Measurements from ENCODE around the gene DTNB. TPM values are rescaled to one million over a fixed set of nuclear protein-coding genes. Genes with fewer than 3 reads are reported as not detected.

Gene DTNB
- total RNA-seq, 4 donors from 2014 or later: 3.9 to 8.7 (median 4.4) TPM

DNA sequence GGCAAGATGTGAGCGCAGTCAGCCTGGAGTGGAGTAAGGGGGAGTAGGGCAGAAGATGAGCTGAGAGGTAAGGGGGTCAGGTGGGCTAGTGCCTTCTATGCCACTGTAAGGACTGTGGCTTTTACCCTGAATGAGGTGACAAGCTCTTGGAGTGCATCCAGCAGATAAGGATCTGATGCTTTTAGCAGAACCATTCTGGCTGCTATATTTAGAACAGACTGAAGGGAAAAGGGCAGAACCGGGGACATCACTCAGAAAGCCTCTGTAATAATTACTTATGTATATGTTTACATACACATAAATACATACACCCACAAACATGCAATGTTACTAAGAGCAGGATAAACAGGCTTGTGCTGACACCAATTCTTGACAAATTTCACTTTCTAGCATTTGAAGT lies 124.8 kb downstream of the DTNB start:
- Histone ChIP-seq H3K4me3 (no peak overlapping the region), H3K9me3 (no peaks in the 10 kb centered on the region), H3K36me3 (no peaks in the 10 kb centered on the region), H3K4me1 (no peaks in the 10 kb centered on the region), H3K27me3 (no peaks in the 10 kb centered on the region), H3K27ac (no peak overlapping the region)
- TF ChIP-seq POLR2A (IDR thresholded peaks at IDR 0.05) (no peak), POLR2AphosphoS5 (IDR thresholded peaks at IDR 0.05) (no peak), EP300 (IDR thresholded peaks at IDR 0.05) (no peak)
- TF ChIP-seq, protein P1, sequence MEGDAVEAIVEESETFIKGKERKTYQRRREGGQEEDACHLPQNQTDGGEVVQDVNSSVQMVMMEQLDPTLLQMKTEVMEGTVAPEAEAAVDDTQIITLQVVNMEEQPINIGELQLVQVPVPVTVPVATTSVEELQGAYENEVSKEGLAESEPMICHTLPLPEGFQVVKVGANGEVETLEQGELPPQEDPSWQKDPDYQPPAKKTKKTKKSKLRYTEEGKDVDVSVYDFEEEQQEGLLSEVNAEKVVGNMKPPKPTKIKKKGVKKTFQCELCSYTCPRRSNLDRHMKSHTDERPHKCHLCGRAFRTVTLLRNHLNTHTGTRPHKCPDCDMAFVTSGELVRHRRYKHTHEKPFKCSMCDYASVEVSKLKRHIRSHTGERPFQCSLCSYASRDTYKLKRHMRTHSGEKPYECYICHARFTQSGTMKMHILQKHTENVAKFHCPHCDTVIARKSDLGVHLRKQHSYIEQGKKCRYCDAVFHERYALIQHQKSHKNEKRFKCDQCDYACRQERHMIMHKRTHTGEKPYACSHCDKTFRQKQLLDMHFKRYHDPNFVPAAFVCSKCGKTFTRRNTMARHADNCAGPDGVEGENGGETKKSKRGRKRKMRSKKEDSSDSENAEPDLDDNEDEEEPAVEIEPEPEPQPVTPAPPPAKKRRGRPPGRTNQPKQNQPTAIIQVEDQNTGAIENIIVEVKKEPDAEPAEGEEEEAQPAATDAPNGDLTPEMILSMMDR (IDR thresholded peaks at IDR 0.05): no peak
- ATAC-seq: no peak
- WGBS, 2 donors (ENCODE audit: low coverage in 1 of 2): 29 to 71% methylated on average over 1 to 2 of the region's 2 CpGs

DNA sequence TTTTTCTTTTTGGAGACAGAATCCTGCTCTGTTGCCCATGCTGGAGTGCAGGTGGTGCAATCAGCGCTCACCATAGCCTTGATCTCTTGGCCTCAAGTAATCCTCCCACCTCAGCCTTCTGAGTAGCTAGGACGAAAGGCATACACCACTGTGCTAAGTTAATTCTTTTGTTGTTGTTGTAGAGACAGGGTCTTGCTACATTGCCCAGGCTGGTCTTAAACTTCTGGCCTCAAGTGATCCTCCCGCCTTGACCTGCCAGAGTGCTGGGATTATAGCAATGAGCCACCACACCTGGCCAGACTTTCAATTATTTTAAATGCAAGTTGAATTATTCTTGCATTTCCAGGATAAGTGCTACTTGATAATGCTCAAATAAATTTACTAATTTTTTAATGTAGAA lies 126.5 kb downstream of the DTNB start:
- WGBS, 2 donors (ENCODE audit: low coverage in 1 of 2): 90 to 92% methylated on average over 2 to 3 of the region's 3 CpGs
- H3K27me3 ChIP-seq: no peaks in the 10 kb centered on the region
- H3K27ac ChIP-seq: no peak overlapping the region
- H3K4me1 ChIP-seq: no peaks in the 10 kb centered on the region
- no peaks in the 10 kb centered on the region for H3K9me3 ChIP-seq
- TF ChIP-seq POLR2A (IDR thresholded peaks at IDR 0.05): no peak
- no peak for ATAC-seq
- no peak overlapping the region for H3K4me3 ChIP-seq
- H3K36me3 ChIP-seq: no peaks in the 10 kb centered on the region

GRCh38 chr2:25545899-25546298 lies 127.5 kb downstream of the DTNB start:
- TF ChIP-seq POLR2A (IDR thresholded peaks at IDR 0.05) (no peak), POLR2AphosphoS5 (IDR thresholded peaks at IDR 0.05) (no peak), EP300 (IDR thresholded peaks at IDR 0.05) (no peak)
- TF ChIP-seq, protein P1 (IDR thresholded peaks at IDR 0.05): no peak
- 80 to 100% methylated on average over 1 of the region's 4 CpGs for WGBS, 2 donors (ENCODE audit: low coverage in 1 of 2)
- H3K9me3 ChIP-seq: no peaks in the 10 kb centered on the region
- H3K4me3 ChIP-seq: no peak overlapping the region
- H3K27me3 ChIP-seq: no peaks in the 10 kb centered on the region
- no peaks in the 10 kb centered on the region for H3K36me3 ChIP-seq
- ATAC-seq: no peak
- H3K4me1 ChIP-seq: no peaks in the 10 kb centered on the region
- no peak overlapping the region for H3K27ac ChIP-seq

- Histone ChIP-seq H3K27me3 (no peaks in the 10 kb centered on the region), H3K4me3 (no peak overlapping the region), H3K36me3 (no peaks in the 10 kb centered on the region), H3K9me3 (no peaks in the 10 kb centered on the region), H3K4me1 (peaks cover 0 to under 1% (median 0%) of the 10 kb centered on the region in 3 donors), H3K27ac (no peak overlapping the region)
- no peak for ATAC-seq
- no peak for TF ChIP-seq POLR2AphosphoS5 (IDR thresholded peaks at IDR 0.05)
- TF ChIP-seq, protein P1 (IDR thresholded peaks at IDR 0.05): no peak
These were observed 128.9 kb downstream of the DTNB start for GRCh38 chr2:25544445-25544844.

DNA sequence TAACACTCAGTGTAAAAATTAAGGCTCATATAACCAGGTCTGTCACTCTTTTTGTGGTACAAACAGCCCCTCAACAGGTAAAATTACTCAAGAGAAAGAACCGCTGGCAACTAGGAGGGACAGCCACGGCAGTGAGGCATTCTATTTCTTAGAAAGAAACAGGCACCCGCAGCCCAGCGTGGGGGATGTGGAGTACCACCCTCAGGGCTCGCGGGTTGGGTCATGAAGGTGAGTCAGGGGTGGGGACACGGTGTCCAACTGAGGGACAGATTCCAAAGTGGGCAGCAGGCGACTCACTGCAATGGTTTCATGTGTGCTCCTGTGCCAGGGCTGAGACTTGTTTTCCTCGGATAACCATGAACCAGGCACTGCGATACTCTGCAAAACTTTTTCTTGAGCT lies 129.4 kb downstream of the DTNB start:
- H3K4me1 ChIP-seq: peaks cover 0 to 6% (median 0%) of the 10 kb centered on the region in 3 donors
- H3K36me3 ChIP-seq: no peaks in the 10 kb centered on the region
- no peak overlapping the region for H3K4me3 ChIP-seq
- WGBS, 2 donors (ENCODE audit: low coverage in 1 of 2): 87 to 91% methylated on average over 7 of the region's 10 CpGs
- H3K27me3 ChIP-seq: no peaks in the 10 kb centered on the region
- TF ChIP-seq POLR2AphosphoS5 (IDR thresholded peaks at IDR 0.05) (no peak), POLR2A (IDR thresholded peaks at IDR 0.05) (no peak), EP300 (IDR thresholded peaks at IDR 0.05) (no peak)
- TF ChIP-seq, protein P1 (IDR thresholded peaks at IDR 0.05): no peak
- no peak overlapping the region for H3K27ac ChIP-seq
- H3K9me3 ChIP-seq: no peaks in the 10 kb centered on the region
- ATAC-seq: no peak

GRCh38 chr2:25541378-25541777 lies 132.0 kb downstream of the DTNB start:
- H3K9me3 ChIP-seq: no peaks in the 10 kb centered on the region
- H3K4me3 ChIP-seq: no peak overlapping the region
- H3K27ac ChIP-seq: no peak overlapping the region
- WGBS, 2 donors (ENCODE audit: low coverage in 1 of 2): 91 to 96% methylated on average over 6 to 10 of the region's 10 CpGs
- no peak for TF ChIP-seq POLR2AphosphoS5 (IDR thresholded peaks at IDR 0.05)
- TF ChIP-seq POLR2A (IDR thresholded peaks at IDR 0.05): no peak
- no peak for TF ChIP-seq EP300 (IDR thresholded peaks at IDR 0.05)
- H3K4me1 ChIP-seq: peaks cover 0 to 11% (median 0%) of the 10 kb centered on the region in 3 donors
- no peaks in the 10 kb centered on the region for H3K36me3 ChIP-seq
- no peaks in the 10 kb centered on the region for H3K27me3 ChIP-seq
- no peak for ATAC-seq

Data from gastroesophageal sphincter (tissue), 4 donors.